GM12875 (cell line): ENCODE measurements around the gene CUBN.

ENCODE experiments used
- H3K4me3 ChIP-seq: one replicate; pipeline ENCODE4 v1.5.1; 2011; ENCODE audit warnings: low read depth, low read length, control low read depth
- TF ChIP-seq, protein P1 (sequence below): IDR thresholded peaks from 2 replicates; pipeline ENCODE4 v1.5.1; 2011; ENCODE audit warnings: low read depth, mild to moderate bottlenecking, control low read depth, inconsistent platforms, low read length, moderate library complexity, borderline replicate concordance; ENCODE audit not compliant: insufficient read depth

Gene CUBN

GRCh38 chr10:16923309-16923708, 206.3 kb downstream of the CUBN start:
- TF ChIP-seq, protein P1, sequence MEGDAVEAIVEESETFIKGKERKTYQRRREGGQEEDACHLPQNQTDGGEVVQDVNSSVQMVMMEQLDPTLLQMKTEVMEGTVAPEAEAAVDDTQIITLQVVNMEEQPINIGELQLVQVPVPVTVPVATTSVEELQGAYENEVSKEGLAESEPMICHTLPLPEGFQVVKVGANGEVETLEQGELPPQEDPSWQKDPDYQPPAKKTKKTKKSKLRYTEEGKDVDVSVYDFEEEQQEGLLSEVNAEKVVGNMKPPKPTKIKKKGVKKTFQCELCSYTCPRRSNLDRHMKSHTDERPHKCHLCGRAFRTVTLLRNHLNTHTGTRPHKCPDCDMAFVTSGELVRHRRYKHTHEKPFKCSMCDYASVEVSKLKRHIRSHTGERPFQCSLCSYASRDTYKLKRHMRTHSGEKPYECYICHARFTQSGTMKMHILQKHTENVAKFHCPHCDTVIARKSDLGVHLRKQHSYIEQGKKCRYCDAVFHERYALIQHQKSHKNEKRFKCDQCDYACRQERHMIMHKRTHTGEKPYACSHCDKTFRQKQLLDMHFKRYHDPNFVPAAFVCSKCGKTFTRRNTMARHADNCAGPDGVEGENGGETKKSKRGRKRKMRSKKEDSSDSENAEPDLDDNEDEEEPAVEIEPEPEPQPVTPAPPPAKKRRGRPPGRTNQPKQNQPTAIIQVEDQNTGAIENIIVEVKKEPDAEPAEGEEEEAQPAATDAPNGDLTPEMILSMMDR, result no peak
- H3K4me3 ChIP-seq, result no peak overlapping the region

DNA sequence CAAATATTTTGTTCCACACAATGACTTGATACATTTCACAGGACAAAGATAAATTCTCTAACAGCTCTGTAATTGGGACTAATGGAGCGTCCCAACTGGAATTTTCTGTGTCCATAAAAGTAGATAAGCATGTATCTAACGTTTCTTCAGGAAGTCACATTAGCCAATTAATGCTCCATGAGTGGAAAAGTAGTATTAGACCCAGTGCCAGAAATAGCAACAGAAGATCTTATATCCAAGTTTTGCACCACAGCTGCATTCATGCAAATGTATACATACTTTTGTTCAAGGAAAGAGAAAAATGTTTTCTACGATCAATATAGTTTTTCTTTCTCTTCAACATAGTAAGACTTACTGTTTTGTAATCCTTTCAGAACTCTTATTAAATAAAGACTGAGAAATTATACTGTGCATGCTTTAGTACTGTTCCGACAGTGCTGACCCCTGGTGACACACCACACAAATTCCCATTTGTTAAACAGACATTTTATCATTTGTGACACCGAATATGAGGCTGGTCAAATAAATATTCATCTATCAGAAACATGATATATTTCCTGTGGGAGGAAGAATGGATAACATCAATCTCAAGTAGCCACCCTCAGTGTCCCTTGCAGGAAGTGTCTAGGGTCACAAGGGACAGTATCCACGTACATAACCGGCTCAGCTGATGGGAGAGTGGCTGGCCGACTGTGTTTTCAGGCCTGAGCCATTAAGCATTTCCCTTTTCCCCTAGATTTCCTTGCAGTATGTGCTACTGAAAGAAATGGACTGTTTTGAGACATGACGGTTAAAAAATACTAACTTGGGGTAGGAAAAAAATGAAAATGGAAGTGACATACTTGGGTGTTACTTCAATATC, 210.3 kb downstream of the CUBN start:
- no peak overlapping the region for H3K4me3 ChIP-seq
- TF ChIP-seq, protein P1, result no peak

GRCh38 chr10:16916496-16916895, 213.1 kb downstream of the CUBN start:
- H3K4me3 ChIP-seq, result no peak overlapping the region
- TF ChIP-seq, protein P1, result no peak

GRCh38 chr10:16915300-16915699, 214.3 kb downstream of the CUBN start:
- TF ChIP-seq, protein P1, result 0 out of 2 replicates have a peak, but pooled peaks have one; percentile 4
- no peak overlapping the region for H3K4me3 ChIP-seq

DNA sequence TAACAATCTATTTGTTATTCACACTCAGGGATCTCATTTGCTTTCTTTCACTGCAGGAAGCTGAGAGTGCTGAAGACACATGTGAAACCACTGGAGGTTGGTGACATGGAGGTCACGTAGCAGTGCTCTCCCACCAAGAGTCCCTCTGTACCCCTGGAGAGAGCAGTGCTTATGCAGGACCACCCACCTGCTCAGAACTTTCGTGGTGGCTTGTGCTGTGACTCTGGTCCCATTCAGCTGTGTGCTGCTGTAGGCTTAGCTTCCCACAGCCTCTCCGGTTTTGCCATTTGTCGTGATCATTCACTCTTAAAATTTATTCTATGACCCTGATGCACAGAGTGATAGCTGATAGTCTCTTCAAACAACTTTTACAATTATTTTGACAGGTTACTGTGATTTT, 216.3 kb downstream of the CUBN start:
- no peak overlapping the region for H3K4me3 ChIP-seq
- TF ChIP-seq, protein P1, result no peak

DNA sequence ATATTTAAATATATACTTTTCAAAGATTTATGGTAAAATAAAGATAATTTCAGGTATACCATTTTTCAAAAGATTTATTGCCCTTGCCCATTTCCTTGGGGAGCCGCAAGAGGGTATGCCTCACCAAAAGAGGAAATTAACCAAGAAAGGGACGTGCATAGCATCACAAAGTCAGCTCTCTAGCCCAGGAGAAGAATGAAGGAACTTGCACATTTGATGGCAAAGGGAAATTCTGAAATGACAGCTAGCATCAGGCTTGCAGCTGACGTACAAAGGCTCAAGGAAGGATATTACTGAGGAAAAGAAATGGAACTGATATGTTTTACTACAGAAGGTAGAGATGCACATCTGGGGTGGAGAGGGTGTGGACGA, 218.8 kb downstream of the CUBN start:
- no peak overlapping the region for H3K4me3 ChIP-seq
- TF ChIP-seq, protein P1, result no peak

DNA sequence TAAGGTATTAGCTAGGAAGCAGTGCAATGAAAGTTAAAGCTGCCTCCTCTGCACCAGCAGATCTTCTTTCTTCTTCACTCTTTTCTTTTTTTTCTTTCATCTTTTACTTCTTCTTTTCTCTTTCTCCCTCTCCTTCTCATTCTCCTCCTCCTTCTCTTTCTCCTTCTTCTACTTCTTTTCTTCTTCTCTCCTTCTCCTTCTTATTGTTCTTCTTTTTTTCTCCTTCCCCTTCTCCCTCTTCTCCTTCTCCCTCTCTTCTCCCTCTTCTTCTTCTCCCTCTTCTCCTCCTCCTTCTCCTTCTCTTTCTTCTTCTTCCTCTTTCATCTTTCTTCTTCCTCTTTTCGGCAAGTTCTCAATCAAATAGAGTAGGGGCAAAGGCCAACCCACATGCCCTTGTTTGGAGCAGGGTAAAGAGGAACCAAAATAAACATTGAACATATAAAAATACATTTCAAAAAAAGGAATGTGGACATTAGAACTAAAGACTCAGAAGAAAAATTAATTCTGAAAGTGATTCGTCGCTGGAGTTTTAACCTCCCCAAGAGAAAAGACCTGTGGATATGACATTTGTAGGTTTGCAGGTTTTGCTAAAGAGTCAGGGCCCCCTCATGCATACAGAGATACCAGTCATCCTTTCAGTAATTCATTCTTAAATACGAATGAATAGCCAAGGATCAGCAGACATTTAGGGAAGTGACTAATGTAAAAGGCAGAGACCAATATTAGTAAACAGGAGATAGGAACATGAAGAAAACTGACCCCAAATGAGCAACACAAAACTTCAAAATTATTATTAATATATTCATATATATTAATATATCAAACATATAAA, 219.4 kb downstream of the CUBN start:
- no peak overlapping the region for H3K4me3 ChIP-seq
- TF ChIP-seq, protein P1, result no peak
